ENCODE results near the gene EEA1. TPM values are rescaled to one million over a fixed set of nuclear protein-coding genes. Genes with fewer than 3 reads are reported as not detected.

Gene EEA1
- total and polyA plus RNA-seq, 2 donors (not counting 1 experiment from before 2014, with no cell fraction given), result 25.6 to 46.4 TPM

- Histone ChIP-seq H4K20me1 (ENCODE audit: control insufficient read depth, extremely low read depth, insufficient read depth, low read length) (no peaks in the 10 kb centered on the region), H3K79me2 (ENCODE audit: control insufficient read depth, insufficient read depth, low read length) (no peaks in the 10 kb centered on the region), H3K4me3 (replicated peaks in 1 of 4; ENCODE audit: control extremely low read depth in 1 of 4, insufficient read depth in 1 of 4, low read depth in 3 of 4, low read length in 4 of 4) (no peak overlapping the region), H3K9me3 (ENCODE audit: control insufficient read depth, insufficient read depth, low read depth, low read length) (no peaks in the 10 kb centered on the region), H3K27me3 (ENCODE audit: control insufficient read depth, insufficient read depth, low read length) (no peaks in the 10 kb centered on the region), H3K4me1 (ENCODE audit: control insufficient read depth, extremely low read depth, insufficient read depth, low read length) (peaks cover 3% of the 10 kb centered on the region), H3K36me3 (ENCODE audit: control insufficient read depth, insufficient read depth, low read length) (no peaks in the 10 kb centered on the region), H3K4me2 (ENCODE audit: extremely low read depth, insufficient read depth, low read length) (no peak overlapping the region), H3K9ac (ENCODE audit: insufficient read depth, low read length) (no peak overlapping the region), H3K27ac (ENCODE audit: insufficient read depth, low read length) (no peak overlapping the region), H2AFZ (ENCODE audit: low read length) (no peak overlapping the region)
- DNase-seq (ENCODE audit: low read depth in 2 of 2), result no peak
- TF ChIP-seq EZH2 (IDR thresholded peaks at IDR 0.05; ENCODE audit: low read length, missing control alignments), result no peak
- no peak for TF ChIP-seq CTCF (conservative IDR thresholded peaks at IDR 0.05 in 1 of 2, IDR thresholded peaks at IDR 0.05 in 1 of 2; ENCODE audit: low read depth in 1 of 2, low read length in 2 of 2)
These were observed 80.4 kb downstream of the EEA1 start for GRCh38 chr12:92848740-92849139.

- H3K4me1 ChIP-seq (ENCODE audit: control insufficient read depth, extremely low read depth, insufficient read depth, low read length), result peaks cover 3% of the 10 kb centered on the region
- peak in 1 of 2 donors; percentile 43 for DNase-seq (ENCODE audit: low read depth in 2 of 2)
- no peaks in the 10 kb centered on the region for H3K36me3 ChIP-seq (ENCODE audit: control insufficient read depth, insufficient read depth, low read length)
- no peaks in the 10 kb centered on the region for H4K20me1 ChIP-seq (ENCODE audit: control insufficient read depth, extremely low read depth, insufficient read depth, low read length)
- TF ChIP-seq CTCF (conservative IDR thresholded peaks at IDR 0.05 in 1 of 2, IDR thresholded peaks at IDR 0.05 in 1 of 2; ENCODE audit: low read depth in 1 of 2, low read length in 2 of 2) (no peak), EZH2 (IDR thresholded peaks at IDR 0.05; ENCODE audit: low read length, missing control alignments) (no peak)
- H3K9ac ChIP-seq (ENCODE audit: insufficient read depth, low read length), result no peak overlapping the region
- no peaks in the 10 kb centered on the region for H3K79me2 ChIP-seq (ENCODE audit: control insufficient read depth, insufficient read depth, low read length)
- no peaks in the 10 kb centered on the region for H3K9me3 ChIP-seq (ENCODE audit: control insufficient read depth, insufficient read depth, low read depth, low read length)
- no peak overlapping the region for H3K27ac ChIP-seq (ENCODE audit: insufficient read depth, low read length)
- H3K4me3 ChIP-seq (replicated peaks in 1 of 4; ENCODE audit: control extremely low read depth in 1 of 4, insufficient read depth in 1 of 4, low read depth in 3 of 4, low read length in 4 of 4), result no peak overlapping the region
- H2AFZ ChIP-seq (ENCODE audit: low read length), result no peak overlapping the region
- no peaks in the 10 kb centered on the region for H3K27me3 ChIP-seq (ENCODE audit: control insufficient read depth, insufficient read depth, low read length)
- peak overlapping the region; percentile 25 for H3K4me2 ChIP-seq (ENCODE audit: extremely low read depth, insufficient read depth, low read length)
These were observed 81.7 kb downstream of the EEA1 start for GRCh38 chr12:92847368-92847767.

- Histone ChIP-seq H4K20me1 (ENCODE audit: control insufficient read depth, extremely low read depth, insufficient read depth, low read length) (no peaks in the 10 kb centered on the region), H3K27ac (ENCODE audit: insufficient read depth, low read length) (no peak overlapping the region), H2AFZ (ENCODE audit: low read length) (no peak overlapping the region), H3K4me3 (replicated peaks in 1 of 4; ENCODE audit: control extremely low read depth in 1 of 4, insufficient read depth in 1 of 4, low read depth in 3 of 4, low read length in 4 of 4) (no peak overlapping the region), H3K27me3 (ENCODE audit: control insufficient read depth, insufficient read depth, low read length) (no peaks in the 10 kb centered on the region), H3K4me1 (ENCODE audit: control insufficient read depth, extremely low read depth, insufficient read depth, low read length) (peaks cover 3% of the 10 kb centered on the region), H3K4me2 (ENCODE audit: extremely low read depth, insufficient read depth, low read length) (no peak overlapping the region), H3K9ac (ENCODE audit: insufficient read depth, low read length) (no peak overlapping the region), H3K79me2 (ENCODE audit: control insufficient read depth, insufficient read depth, low read length) (no peaks in the 10 kb centered on the region), H3K9me3 (ENCODE audit: control insufficient read depth, insufficient read depth, low read depth, low read length) (no peaks in the 10 kb centered on the region), H3K36me3 (ENCODE audit: control insufficient read depth, insufficient read depth, low read length) (no peaks in the 10 kb centered on the region)
- no peak for DNase-seq (ENCODE audit: low read depth in 2 of 2)
- TF ChIP-seq EZH2 (IDR thresholded peaks at IDR 0.05; ENCODE audit: low read length, missing control alignments) (no peak), CTCF (conservative IDR thresholded peaks at IDR 0.05 in 1 of 2, IDR thresholded peaks at IDR 0.05 in 1 of 2; ENCODE audit: low read depth in 1 of 2, low read length in 2 of 2) (no peak)
These were observed 83.8 kb downstream of the EEA1 start for GRCh38 chr12:92845329-92845728.
